ENCODE measurements around the gene VWA5B2. TPM values are rescaled to one million over a fixed set of nuclear protein-coding genes. Genes with fewer than 3 reads are reported as not detected.

Gene VWA5B2
- total and polyA plus RNA-seq, 9 of the 15 experiments (the other 6 are each of a cell fraction or from before 2014, with no cell fraction given) = 0.04 TPM; not detected in 8

DNA sequence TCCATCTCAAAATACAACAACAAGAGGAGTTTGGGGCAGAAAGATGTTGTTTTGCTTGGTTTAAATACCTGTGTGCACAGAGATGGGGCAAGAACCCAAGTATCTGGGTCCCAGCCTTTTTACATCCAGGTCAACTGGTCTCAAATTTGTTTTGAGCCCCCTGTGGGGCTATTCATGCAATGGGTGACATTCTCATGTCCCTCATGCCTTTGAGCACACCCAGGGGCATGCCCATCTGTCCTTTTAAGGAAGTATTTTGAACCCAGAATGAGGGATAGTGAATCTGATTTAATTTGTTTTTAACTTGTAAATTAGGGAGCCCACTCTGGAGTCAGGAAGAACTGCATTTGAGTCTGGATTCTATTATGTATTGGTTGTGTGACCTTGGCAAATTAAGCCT is 28.6 kb upstream of the VWA5B2 start:
- intact Hi-C loops (cut with micrococcal nuclease) = no loop called here
- POLR2A ChIA-PET = interaction anchor here (0.7 kb wide), 1 partner anchor 64 kb away, joined by 3 read pairs; no protein-coding TSS in a partner anchor
- no peak overlapping the region for H3K9ac ChIP-seq (ENCODE audit: insufficient read depth in 1 of 2, low read depth in 2 of 2, low read length in 2 of 2)
- peaks cover 19 to 28% of the 10 kb centered on the region in 2 experiments for H3K27me3 ChIP-seq (ENCODE audit: control insufficient read depth in 2 of 2, insufficient read depth in 2 of 2, low read length in 2 of 2)
- peaks cover 1% of the 10 kb centered on the region; the same call in 1 of the 3 replicates for H3K36me3 ChIP-seq (ENCODE audit: control insufficient read depth, insufficient read depth, low read length)
- DNase-seq (ENCODE audit: extremely low read depth in 1 of 4, low spot score in 3 of 4) (peak in 1 of 4 experiments; percentile 37), ATAC-seq (no peak), FAIRE-seq (no peak)
- H3K9me3 ChIP-seq (replicated peaks; ENCODE audit: control insufficient read depth, insufficient read depth, low read depth, low read length) = no peaks in the 10 kb centered on the region
- no peaks in the 10 kb centered on the region for H3K79me2 ChIP-seq (ENCODE audit: control insufficient read depth, insufficient read depth, low read length)
- H3K4me3 ChIP-seq = no peak overlapping the region
- H3K4me1 ChIP-seq (replicated peaks in 1 of 2; ENCODE audit: control insufficient read depth in 2 of 2, insufficient read depth in 2 of 2, low read length in 2 of 2) = no peaks in the 10 kb centered on the region
- H3K9me1 ChIP-seq (ENCODE audit: control insufficient read depth, insufficient read depth, low read length) = peaks cover 2% of the 10 kb centered on the region
- no peaks in the 10 kb centered on the region for H4K20me1 ChIP-seq (replicated peaks; ENCODE audit: control insufficient read depth, insufficient read depth, low read length)
- BruUV-seq (replicated peaks) = no TSS peak
- no peak overlapping the region for H3K27ac ChIP-seq (ENCODE audit: extremely low read depth, low read depth, low read length)
- in situ Hi-C loops (cut with MboI) = no loop called here
- no peak overlapping the region for H2AFZ ChIP-seq (ENCODE audit: low read depth, low read length)
- no peak overlapping the region for H3K4me2 ChIP-seq (ENCODE audit: insufficient read depth, low read length)
- CTCF ChIA-PET (ENCODE audit: low intra/inter-chr PET ratio) = no interaction called here
- TF ChIP-seq ZNF57 (CRISPR knock-in tag; IDR thresholded peaks at IDR 0.05) (no peak), SAP30 (IDR thresholded peaks at IDR 0.05; ENCODE audit: borderline replicate concordance, insufficient read depth, low read depth, low read length, poor library complexity, severe bottlenecking) (no peak), RBM34 (IDR thresholded peaks at IDR 0.05; ENCODE audit: borderline replicate concordance, insufficient read depth, low read length) (no peak), TAF1 (IDR thresholded peaks at IDR 0.05; ENCODE audit: control insufficient read depth, extremely low read depth, insufficient read depth, low read length, severe bottlenecking) (no peak), SRSF3 (IDR thresholded peaks at IDR 0.05; ENCODE audit: insufficient read depth, low read length) (no peak), HSF4 (CRISPR knock-in tag; IDR thresholded peaks at IDR 0.05; ENCODE audit: borderline replicate concordance) (no peak), HMG20A (CRISPR knock-in tag; conservative IDR thresholded peaks at IDR 0.05) (no peak), HDAC2 (IDR thresholded peaks at IDR 0.05) (no peak), SIRT6 (IDR thresholded peaks at IDR 0.05; ENCODE audit: low read depth, low read length) (no peak), TGIF2 (CRISPR knock-in tag; IDR thresholded peaks at IDR 0.05) (no peak), NBN (IDR thresholded peaks at IDR 0.05; ENCODE audit: low read depth) (no peak), BRCA1 (IDR thresholded peaks at IDR 0.05) (no peak), BRCA1 (CRISPR knock-in tag; IDR thresholded peaks at IDR 0.05) (no peak), RFX5 (IDR thresholded peaks at IDR 0.05; ENCODE audit: low read depth, low read length) (no peak), BACH1 (tag; IDR thresholded peaks at IDR 0.05) (no peak), POLR2AphosphoS5 (IDR thresholded peaks at IDR 0.05; ENCODE audit: control insufficient read depth, insufficient read depth, low read depth, low read length) (no peak)
- TF ChIP-seq, protein P1, sequence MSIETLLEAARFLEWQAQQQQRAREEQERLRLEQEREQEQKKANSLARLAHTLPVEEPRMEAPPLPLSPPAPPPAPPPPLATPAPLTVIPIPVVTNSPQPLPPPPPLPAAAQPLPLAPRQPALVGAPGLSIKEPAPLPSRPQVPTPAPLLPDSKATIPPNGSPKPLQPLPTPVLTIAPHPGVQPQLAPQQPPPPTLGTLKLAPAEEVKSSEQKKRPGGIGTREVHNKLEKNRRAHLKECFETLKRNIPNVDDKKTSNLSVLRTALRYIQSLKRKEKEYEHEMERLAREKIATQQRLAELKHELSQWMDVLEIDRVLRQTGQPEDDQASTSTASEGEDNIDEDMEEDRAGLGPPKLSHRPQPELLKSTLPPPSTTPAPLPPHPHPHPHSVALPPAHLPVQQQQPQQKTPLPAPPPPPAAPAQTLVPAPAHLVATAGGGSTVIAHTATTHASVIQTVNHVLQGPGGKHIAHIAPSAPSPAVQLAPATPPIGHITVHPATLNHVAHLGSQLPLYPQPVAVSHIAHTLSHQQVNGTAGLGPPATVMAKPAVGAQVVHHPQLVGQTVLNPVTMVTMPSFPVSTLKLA (conservative IDR thresholded peaks at IDR 0.05) = no peak

Measured in K562 (cell line).